Measurements from ENCODE around the gene PBRM1.

Gene PBRM1

DNA sequence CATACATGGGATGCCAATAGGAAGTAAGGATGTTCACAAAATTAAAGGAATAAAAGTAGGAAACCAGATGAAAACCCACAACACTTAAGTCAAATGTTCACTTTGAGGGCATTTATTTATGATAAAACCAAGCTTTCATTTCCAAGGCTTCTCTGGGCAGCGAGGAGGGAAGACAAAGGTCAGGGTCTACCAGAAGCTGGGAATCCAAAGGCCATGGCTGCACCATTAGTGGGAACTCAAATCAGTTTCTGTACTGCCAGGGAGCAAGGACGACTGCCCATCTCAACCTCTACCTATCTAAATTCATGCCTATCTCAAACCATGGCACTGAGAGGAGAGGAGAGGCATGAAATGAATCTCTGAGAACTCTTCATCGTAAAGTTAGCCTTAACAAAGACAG, 22.6 kb downstream of the PBRM1 start:
- no peak for DNase-seq

DNA sequence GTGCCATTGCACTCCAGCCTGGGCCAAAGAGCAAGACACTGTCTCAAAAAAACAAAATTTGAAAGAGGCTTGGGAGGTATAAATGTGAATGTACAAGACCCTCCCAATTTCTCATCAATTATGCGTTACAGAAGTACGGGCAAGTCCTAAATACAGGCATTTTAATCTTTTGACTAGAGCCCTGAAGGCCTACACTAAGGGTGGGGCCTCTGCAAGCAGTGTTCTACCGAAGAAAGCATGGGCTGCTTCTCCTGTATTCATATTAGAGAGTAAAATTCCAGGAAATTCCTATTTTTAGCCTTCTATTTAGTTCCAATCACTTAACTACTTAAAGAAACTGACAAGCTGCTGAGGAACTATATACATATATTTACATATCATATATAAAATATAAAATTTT, 25.7 kb downstream of the PBRM1 start:
- no peak for DNase-seq

DNA sequence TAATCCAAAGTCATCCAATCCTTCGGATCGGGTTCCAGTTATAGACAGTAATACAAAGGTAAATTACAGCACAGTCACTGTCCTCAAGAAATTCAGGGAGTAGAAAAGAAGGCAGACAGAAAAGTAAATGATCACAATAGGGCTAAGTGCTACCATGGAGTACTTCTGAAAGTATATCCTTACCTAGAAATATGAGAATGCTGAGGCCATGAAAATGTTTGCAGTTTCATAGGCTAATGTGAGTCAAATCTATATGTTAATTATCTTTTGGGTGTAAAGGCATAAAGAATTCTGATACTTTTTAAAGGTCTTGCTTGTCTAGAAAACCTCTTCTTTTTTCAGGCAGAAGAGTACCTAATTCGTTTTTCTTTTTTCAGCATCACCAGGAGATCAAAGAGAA, 29.8 kb downstream of the PBRM1 start:
- DNase-seq = no peak

DNA sequence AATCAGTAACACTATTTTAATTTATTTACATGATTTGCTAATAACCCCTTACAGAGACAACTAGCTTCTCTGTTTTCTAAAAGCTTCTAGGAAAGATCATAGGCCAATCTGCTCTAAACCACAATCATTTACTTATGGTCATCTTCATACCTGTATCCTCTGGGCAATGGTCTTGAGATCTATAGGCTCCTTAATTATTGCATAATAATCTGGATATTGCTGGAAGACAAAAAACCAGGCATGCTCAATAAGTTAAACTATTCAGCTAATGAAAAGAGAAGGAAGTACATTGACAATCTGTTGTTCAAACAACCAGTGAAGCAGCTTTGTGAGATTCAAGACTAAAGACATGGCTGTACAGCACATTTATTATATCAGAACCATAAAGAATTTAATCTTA, 34.1 kb downstream of the PBRM1 start:
- no peak for DNase-seq

DNA sequence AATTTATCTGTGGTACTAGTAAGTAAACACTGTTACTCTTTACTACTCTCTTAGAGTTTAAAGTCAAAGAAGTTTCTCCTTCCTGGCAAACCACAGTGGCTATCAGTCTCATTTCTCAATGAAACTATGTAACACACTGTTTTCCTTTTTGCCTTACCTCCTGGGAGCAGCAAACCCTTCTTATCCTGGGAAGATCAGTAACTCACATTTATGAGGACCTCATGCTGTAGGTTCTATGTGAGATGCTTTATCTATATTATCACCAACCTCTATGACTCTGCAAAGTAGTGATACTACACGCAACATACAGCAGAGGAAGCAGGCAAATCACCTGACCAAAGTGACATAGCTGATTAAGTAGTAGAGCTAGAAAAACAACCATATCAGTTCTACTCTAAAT, 35.3 kb downstream of the PBRM1 start:
- no peak for DNase-seq

DNA sequence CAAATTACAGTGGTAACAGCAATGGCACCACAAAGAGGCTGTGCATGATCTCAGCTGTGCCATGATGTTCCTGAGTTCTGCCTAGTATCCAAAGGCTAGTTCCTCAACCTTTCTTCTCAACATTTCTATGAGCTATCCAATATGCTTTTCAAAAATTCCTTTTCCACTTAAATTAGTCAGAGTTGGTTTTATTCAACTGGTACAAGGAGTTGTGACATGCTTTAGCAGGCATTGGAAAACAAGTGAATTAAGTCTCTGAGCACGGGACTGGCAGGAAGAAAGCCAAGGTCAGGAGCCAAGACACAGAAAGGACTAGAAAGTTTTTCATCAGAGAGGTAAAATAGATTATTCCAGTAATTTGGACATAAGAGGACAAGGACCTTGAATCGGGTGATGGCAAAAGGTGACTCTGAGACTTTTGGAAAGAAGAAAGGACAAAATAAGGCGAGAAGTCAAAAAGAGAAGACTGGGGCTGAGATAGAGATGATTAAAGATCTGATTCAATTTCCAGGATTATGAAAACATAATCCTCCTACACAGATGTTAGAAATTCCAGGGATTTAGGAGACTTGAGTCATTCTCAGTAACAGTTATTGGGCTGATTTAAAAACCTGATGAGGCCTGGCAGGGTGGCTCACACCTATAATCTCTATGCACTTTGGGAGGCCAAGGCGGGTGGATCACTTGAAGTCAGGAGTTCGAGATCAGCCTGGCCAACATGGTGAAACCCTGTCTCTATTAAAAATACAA, 36.1 kb downstream of the PBRM1 start:
- no peak for DNase-seq

DNA sequence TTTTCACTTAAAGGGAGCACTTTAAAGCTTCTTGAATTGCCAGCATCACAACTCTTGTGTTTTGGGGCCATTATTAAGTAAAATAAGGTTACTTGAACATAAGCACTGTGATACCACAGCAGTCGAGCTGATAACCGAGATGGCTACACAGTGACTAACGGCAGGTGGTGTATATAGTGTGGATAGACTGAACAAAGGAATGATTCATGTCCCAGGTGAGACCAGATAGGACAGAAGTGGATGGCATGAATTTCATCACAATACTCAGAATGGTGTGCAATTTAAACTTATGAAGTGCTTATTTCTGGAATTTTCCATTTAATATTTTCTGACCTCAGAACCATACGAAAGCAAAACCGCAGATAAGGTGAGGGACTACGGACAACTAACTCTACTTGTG, 40.2 kb downstream of the PBRM1 start:
- DNase-seq = no peak

DNA sequence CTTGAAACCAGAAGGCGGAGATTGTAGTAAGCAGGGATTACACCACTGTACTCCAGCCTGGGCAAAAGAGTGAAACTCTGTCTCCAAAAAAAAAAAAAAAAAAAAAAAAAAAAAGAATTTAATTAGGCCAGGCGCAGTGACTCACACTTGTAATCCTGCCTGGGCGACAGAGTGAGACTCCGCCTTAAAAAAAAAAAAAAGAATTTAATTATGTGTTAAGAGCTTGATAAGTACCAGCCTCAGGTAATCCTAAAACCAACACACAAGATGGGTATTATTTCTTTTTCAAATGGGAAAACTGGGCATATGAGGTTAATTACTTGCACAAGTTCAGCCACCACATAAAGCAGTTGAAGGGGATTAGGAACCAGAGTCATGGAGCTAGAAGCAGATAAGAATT, 49.0 kb downstream of the PBRM1 start:
- DNase-seq = no peak

DNA sequence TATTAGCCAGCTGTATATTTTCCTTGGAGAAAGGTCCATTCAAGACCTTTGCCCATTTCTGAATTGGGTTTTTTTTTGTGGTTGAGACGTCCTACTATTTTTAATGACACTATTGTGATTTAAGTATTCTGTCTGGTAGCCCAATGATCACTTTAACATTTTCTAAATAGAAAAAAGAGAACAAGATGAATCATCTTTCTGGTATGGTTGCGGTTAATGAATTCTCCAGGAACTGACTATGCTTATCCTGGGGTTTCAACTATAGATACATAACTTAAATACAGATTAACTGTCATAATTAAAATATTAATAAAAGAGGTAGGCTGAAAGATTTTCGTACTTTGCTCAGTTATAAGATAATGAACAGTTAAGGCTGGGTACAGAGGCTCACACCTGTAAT, 51.9 kb downstream of the PBRM1 start:
- DNase-seq = no peak

DNA sequence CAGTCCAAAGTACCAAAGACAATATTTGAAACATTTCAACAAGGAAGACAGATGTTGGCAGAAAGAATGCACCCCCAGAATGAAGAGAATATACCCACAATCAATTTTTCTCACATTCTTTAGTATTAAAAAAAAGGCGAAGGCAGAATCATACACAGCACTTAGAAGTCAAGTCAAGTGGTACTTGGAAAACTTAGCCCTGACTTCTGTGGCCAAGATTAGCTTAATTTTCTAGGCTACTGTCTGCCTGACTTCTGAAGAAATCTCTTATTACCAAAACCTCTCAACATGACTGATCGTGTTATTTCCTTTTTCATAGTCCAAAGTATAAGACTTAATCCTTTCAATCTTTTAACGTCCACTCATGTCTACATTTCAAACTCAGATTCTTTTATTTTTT, 60.7 kb downstream of the PBRM1 start:
- no peak for DNase-seq

DNA sequence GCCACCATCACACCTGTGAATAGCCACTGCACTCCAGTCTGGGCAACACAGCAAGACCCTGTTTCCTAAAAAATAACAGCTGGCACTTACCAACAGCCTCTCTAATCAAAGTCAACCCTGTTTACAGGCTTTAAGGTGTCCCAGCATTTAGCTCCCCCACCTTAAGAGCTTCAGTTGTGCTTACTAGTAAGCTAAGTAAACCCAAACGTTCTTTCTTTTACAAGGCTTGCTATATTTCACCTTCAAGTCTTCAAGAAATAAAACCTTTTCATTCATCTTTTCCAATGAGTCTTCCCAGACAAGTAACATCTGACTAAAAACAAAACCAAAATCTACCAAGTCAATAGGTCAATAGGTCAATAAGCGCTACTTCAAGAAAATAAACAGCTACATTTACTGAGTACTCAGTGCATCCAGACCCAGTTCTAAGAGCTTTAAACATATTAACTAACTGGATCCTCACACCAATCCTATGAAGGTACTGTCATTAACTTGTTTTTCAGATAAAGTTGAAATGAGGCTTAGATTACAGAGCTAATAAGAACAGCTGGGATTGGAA, 62.4 kb downstream of the PBRM1 start:
- DNase-seq = no peak

DNA sequence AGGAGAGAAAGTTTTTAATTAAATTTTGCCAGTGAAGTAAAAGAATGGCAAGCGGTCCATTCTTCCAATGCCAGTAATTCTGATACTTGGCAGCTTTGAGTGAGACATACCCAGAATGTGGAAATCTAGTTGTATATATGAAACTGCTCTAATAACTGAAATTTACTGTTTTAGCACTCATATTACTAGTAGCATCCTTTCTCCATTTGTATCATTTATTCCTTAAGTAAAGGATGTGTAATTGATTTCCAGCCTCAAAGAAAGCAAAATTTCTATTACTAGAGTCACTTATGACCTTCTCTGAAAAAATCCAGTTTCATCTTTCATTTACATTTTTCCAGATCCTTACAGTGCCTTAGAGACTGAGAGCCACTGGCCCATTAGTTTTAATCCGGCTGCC, 65.1 kb downstream of the PBRM1 start:
- DNase-seq = no peak

DNA sequence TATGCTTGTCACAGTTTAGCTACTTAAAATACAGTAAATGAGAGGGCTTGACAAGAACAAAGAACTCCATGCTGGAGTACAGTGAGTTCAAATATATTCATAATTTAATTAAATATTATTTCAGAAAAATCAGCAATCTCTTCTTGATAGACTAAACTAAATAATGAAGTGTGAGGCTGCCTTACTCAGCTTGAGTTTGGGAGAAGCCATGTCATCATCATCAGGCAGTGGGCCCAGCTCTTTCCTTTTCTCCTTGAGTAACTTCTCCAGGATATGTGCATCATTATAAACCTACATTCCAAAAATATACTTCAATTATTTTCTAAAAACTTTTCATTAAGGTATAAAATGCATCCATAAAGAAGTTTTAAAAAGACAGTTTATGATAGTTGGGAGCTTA, 70.5 kb downstream of the PBRM1 start:
- no peak for DNase-seq

DNA sequence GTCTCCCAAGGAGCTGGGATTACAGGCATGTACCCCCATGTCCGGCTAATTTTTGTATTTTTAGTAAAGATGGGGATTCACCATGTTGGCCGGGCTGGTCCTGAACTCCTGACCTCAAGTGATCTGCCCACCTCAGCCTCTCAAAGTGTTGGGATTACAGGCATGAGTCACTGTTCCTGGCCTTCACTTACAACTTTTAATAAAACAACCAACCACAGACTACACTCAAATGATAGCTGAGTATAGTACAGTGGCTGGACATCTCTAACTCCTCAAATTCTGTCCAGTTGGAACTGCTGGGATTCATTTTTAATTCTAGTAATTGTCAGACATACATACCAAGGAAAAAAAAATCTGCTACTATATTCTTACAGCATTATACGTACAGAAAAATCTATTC, 71.0 kb downstream of the PBRM1 start:
- DNase-seq = no peak

DNA sequence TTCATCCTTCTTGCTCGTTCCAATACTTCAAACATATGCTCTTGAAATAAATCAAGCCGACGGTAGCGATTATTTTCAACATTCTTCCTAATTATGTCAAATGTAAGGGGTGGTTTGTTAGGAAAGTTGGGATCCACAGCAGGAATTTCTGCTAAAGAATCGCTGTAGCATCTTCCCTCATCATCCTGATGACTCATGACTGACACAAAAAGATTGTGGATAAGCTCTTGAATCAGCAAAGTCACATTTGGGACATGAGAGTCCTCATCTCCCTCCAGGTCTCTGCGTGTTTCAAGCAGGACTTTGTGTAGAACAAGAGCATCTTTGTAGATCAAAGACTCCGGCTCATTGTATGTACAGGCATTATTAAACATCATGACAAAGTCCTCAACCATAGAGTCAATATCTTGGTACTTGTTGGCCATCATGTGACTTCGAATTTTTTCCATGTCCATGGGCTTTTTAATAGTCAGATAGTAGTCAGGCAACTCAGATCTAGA, 76.3 kb downstream of the PBRM1 start:
- DNase-seq = no peak

DNA sequence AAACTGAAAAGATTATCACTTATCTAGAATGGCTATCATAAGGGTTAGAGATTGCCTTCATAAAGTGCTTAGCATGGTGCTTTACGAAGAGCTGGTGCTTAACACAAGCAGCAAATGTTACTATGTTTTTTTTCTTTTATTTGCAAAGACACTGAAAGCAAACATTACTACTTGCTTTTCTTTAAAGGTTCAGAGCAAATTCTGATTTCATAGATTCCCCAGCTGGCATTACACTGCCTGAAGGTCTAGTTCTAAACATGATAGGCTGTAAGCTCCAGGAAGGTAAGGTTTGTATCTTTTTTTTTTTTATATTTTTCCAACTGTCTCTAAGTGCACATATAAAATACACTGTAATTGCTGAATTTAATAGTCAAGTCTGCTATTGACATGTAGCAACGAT, 77.4 kb downstream of the PBRM1 start:
- no peak for DNase-seq

DNA sequence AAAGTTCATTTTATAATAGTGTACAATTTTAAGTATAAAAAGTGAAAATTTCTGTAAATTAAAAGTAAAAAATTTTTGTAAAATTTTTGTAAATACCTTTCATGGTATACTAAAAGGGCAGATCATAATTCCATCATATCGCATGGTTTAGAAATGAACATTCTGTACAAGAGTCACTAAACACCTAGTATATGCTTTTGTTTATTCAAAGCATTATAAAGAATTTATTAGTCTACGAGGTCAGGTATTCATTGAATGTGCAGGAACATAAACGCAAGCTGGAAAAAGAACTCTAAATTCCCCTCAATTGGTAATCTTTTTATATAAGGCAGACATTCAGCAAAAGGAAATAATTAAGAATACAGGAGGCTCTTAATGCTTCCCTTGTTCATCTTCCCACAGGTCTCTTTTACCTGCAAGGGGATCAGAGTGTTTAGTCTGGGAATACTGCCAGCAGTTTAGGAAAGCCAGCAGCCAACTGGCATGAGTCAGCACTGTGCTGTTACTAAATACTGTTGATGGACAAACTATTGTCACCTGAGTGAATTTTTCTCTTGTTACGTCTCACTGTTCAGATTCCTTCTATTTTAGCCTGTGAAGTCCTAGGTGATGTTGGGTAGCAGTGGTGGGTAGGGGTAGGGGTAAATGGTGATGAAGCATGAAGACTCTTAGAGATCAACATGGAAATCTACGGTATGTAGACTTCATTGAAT, 79.2 kb downstream of the PBRM1 start:
- DNase-seq = no peak

DNA sequence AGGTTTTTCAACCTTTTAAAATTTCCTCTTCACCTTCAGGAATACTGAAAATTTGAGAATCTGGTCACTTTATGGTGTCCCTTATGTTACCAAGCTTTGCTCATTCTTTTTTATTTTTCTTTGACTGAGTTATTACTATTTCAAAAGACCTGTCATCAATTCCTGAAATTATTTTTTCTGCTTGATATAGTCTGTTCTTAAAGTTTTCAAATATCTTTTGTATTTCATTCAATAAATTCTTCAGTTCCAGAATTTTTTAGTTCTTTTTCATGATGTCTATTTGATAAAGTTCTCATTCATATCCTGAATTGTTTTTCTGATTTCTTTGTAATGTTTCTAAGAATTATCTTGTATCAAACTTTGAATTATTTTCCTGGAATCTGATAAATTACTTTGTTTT, 85.5 kb downstream of the PBRM1 start:
- DNase-seq = no peak

DNA sequence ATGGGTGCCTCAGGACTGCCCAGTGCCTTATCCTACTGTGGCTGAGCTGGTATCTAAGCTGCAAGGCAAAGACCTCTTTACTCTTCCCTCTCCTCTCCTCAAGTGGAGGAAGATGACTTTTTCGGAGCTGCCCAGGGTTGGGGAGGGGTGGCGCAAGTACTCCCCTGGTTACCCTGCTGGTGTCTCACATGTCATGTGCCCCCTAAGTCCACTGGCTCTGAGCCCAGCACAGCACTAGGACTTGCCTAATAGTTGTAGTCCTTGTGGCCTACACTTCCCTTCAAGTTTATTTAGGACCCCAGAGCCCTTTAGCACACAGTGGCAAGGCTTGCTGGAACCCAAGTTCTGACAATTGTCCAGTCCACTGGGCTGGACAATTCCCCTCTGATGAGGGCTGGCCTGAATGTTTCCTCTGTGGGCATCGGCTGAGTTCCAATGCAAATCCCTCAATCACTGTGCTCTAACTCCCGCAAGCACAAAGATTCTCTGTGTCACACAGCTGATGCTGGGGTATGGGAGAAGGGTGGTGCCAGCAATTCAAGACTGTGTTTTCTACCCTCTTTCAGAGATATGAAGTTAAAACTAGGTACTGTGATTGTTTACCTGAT, 89.0 kb downstream of the PBRM1 start:
- peak; percentile 84 to 93 for DNase-seq

DNA sequence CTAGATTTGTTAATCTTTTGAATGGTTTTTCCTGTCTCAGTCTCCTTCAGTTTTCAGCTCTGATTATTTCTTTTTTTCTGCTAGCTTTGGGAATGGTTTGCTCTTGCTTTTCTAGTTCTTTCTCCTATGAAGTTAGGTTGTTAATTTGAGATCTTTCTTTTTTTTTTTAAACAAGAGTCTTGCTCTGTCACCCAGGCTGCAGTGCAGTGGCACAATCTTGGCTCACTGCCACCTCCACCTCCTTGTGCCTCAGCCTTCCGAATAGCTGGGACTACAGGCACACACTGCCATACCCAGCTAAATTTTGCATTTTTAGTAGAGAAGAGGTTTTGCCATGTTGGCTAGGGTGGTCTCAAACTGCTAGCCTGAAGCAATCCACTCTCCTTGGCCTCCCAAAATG, 92.6 kb downstream of the PBRM1 start:
- no peak for DNase-seq

DNA sequence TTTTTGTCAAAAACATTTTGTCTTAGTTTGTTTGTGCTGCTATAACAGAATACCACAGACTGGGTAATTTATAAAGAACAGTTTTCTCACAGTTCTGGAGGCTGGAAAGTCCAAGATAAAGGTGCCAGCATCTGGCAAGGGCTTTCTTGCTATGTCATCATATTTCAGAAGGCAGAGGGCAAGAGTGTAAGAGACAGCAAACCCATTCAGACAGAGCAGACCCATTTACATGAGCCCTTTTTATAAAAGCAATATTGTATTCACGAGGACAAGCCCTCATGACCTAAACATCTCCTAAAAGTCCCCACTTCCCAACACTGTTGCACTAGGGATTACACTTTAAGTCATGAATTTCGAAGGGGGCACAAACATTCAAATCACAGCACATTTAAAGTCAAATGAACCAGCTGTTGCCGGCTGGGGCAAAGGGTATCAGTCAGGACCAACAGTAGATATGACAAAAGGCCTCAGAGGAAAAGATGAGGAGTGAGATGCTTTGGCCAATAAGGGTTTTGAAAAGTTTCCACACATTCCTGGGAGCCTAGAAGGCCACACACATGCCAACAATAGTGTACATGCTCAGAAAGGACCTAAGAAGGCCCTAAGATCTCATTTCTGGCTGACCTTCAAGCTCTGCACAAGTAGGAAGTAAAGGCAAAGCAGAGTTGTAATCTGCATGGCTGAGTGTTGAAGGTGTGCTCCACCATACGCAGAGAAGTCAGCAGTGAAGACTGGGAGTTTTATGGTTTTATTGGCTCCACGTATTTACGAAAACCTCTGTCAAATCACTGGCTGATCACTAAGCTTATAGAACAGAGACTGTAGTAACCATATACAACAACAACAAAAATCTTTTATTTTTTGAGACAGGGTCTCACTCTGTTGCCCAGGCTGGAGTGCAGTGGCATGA, 111.4 kb downstream of the PBRM1 start:
- DNase-seq = no peak

DNA sequence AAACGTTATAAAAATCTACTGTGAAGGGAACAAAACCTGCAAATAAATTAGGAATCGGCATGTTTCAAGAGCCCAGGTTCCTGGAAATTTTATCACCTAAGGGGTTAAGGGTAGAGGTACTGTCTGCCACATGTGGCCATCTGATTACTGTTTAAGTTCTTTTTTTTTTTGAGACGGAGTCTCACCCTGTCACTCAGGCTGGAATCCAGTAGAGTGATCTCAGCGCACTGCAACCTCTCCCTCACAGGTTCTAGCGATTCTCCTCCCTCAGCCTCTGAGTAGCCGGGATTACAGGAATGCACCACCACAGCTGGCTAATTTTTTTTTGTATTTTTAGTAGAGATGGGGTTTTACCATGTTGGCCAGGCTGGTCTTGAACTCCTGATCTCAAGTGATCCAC, 113.5 kb downstream of the PBRM1 start:
- DNase-seq = no peak

DNA sequence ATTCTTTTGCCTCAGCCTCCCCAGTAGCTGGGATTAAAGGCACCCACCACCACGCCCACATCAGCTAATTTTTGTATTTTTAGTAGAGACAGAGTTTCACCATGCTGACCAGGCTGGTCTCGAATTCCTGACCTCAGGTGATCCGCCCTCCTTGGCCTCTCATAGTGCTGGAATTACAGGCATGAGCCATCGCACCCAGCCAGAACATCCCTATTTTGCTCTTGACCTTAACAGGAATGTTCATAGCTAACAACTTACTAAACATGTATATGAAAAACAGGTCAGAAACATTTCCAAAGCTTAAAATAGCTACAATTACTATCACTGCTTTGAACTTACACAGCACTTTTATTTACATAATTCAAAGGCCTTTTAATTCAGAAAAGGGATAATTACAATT, 115.6 kb downstream of the PBRM1 start:
- DNase-seq = no peak
